Measurements from ENCODE around the gene ZNF764.

- TF ChIP-seq CTCF (IDR thresholded peaks at IDR 0.05; ENCODE audit: borderline replicate concordance, extremely low read depth, low read length, poor library complexity, severe bottlenecking) (no peak), EZH2 (IDR thresholded peaks at IDR 0.05; ENCODE audit: borderline replicate concordance, low read depth, low read length, severe bottlenecking) (no peak)
Observed at GRCh38 chr16:30511509-30511908, 46.7 kb downstream of the ZNF764 start.

Data from DND-41 (cell line).